T-helper 2 cell treated with Interferon-gamma antibody and Interleukin-4, amounts not matched to agents 100 ng/mL and 5 ng/mL, for 36 hours (primary cell): ENCODE data around the gene TMEM212. TPM values are rescaled to one million over a fixed set of nuclear protein-coding genes. Genes with fewer than 3 reads are reported as not detected.
"Not testable (repeated sequence)": the region's sequence is repeated elsewhere in the genome, so short reads cannot be mapped to it uniquely, and the experiment has no call there.

Experiments used
- intact Hi-C: fragments of 100-400 bp; cut with micrococcal nuclease; formaldehyde crosslinking; loops from one replicate; pipeline ENCODE4 v1.15.1; 2023
- total RNA-seq: library from RNA; stranded (reverse); gene quantifications from 2 replicates; pipeline ENCODE4 v1.2.3, GENCODE V29; 2022

TMEM212 gene
- total RNA-seq, 1 donor from 2014 or later = not detected

DNA sequence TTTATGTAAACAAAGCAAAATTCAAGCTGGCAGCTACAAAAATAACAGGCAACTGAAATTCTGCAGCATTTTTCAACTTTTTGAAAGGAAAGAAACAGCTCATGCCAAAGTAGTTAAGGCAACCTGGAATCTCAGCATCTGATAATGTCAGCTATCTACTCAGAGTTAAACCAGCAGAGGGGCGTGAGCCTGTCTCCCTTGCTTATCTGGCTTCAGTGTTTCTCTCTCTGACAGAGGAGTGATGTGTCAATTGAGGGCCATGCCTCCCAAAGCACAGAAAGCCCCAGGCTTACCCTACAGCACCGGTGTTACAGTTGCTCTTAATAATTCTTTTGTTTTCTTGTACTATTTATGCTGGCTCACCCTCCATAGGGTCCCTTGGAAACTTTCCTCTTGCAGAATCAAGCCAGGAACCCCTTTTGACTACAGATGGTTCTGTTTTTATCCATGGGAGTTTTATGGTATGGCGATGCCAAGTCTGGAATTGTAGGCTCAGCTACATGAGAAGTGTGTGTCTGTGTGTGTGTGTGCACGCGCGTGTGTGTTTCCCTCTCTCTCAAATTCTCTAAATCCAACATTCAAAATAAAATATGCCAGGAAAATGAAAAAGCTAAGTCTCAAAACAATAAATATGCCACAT lies 7.3 kb downstream of the TMEM212 start:
- intact Hi-C loops = no loop called here

DNA sequence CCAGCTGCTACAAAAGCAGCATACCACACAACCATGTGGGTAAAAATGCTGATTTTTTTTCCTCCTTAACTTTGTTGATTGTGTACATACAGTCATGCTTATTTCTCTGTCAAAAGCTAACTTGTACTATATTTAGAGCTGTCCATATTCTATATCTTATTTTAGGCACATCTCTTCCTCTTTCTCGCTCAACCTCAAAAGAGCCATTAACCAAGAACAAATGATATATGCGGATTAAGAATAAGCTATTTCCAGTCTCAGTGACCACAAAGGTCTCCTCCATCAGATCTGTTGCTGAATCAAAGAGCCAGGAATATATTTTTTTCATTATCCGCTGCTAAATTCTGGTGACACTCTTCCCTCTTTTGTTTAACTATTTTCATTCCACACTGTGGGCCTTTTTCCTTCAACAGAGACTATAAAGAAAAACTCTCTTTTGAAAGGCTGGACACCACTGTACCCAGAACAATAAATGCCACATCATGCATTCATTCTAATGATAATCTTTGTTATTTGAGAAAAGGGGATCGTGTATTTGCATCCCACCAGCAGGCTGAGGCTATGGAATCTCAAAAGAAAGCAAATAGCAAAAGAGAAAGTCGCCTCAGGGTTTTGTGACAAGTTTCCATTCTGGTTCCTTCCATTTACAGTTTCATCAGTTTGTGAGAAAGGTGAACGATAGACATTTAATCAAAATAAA lies 8.0 kb downstream of the TMEM212 start:
- intact Hi-C loops = no loop called here

DNA sequence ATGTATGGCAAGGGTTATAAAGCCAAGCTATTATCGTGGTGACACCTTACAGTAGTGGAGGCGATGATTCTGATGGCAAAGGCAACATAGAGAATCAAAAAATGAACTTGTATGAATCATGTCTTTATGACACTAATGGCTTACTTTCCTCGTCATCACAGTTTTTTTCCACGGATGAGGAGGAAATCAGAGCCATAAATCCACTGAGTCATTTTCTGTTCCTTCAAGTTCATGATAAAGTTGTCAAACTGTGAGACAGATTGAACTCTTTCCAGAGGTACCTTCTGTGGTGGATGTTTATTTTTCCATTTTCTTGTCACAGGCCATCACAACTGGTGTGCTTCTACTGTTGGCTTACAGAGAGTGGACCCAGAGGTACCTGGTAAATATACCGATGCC lies 8.5 kb downstream of the TMEM212 start:
- intact Hi-C loops = no loop called here

DNA sequence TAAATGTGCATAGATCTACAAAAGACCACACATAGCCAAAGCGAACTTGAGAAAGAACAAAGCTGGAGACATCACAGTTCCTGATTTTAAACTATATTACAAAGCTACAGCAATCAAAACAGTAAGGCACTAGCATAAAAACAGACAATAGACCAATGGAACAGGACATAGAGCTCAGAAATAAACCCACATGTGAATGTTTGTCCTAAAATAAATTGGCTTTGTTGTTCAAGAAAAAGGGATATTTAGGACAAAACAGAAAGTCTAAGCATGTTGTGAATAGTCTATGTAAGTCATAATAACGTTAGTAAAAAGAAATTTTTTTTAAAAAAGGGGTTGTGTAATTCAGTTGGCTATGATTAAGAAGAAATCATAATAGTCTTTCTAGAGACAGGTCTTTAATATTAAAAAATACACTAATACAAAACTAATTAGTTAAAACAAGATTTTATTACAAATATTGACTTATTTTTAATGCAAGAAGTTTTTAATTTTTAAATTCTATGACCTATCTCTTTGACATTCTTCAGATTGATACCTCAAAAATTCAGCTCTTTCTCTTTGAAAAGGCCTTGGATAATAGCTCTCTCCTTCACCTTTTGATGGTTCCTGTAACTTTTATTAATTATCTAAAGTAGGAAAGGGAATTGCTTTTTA lies 11.6 kb downstream of the TMEM212 start:
- intact Hi-C loops = no loop called here

DNA sequence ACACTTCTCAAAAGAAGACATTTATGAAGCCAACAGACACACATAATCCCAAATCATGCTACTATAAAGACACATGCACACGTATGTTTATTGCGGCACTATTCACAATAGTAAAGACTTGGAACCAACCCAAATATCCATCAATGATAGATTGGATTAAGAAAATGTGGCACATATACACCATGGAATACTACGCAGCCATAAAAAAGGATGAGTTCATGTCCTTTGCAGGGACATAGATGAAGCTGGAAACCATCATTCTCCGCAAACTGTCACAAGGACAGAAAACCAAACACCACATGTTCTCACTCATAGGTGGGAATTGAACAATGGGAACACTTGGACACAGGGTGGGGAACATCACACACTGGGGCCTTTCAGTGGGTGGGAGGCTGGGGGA lies 15.6 kb downstream of the TMEM212 start:
- intact Hi-C loops = not testable (repeated sequence)

DNA sequence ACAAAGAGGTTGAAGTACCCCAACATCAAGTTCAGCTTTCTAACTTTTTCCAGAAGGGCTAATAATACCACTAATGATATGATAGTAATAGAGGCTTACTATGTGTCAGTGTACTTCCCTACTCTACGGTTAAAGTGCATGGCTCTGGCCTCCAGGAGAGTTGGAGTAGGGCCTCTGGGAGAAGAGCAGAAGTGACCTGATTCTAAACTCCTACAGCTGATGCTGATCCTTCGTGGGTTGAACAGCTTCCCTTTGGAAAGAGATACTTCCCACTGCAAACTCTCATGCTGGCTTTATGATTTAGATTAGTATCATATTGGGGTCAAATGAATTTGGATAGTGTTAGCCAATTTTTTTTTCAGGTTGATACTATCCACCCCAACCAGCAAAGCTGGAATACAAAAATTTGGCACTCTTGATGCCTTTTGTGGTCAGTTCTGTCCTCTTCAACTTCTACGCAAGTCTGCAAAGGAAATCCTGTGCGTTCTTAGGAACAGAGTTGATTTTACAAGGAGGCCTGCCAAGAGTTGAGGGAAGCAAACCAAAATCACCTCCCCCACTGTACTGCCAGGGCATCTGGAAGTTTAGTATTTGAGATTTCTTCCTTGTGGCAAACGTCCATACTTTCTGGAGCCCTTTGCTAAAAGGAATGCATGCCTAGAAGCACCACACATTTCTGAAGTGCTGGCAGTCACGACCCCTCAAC lies 17.8 kb downstream of the TMEM212 start:
- intact Hi-C loops = no loop called here

DNA sequence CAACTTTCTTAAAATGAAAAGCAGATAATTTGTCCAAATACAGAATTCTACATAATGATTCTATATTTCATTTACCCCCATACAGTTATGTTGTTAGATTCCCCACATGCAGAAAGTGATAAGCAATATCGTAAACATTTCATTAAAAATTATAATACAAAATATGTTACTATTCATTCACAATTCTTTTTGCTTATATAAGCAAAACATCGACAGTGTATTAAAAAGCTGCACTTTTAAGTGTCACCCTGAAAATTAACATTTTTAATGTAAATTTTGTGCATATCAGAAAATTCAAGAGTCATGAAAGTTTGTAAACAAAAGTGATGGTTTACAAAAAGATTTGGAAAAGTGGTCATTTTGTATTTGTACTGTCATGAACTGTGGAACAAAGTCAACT lies 19.2 kb downstream of the TMEM212 start:
- intact Hi-C loops = no loop called here

DNA sequence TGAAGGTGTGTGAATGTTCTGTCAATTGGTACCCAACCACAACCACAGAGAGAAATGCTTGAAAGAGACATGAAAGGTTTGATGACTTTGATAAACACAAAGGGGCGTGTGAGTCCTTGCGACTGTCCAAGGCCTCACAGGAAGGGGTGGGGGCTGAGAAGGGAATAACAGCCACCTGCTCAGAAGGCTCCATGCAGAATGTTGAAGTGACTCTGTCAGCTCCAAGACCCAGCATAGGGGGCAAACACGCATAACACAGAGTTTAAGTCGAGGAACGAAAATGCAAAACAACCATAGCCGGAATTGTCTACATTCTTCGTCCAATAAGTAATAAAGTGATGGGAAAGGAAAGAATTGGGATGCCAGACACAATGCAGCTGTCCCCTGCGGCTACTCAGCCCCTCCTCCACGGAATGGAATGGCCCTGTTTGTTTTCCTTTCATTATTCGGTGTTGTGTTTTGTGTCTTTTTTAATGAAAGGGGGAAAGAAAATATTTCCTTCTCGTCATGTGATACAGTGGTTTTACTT lies 19.9 kb downstream of the TMEM212 start:
- intact Hi-C loops = no loop called here

DNA sequence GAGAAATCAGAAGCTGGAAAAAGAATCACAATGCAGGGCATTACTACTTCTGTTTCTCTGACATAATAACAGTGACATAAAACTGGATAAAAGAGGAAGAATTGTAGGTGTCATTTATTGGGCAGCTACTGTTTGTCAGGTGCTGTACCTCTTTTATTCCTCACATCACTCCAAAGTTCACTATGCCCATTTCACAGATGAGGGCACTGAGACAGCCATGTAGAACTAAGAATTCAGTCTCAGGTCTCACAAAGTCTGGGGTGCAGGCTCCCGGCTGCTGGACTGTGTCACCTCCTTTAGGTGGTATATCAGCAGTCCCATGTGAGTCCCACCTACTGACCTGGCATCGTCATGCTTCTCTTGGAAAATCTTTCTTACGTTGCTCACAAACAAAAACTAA lies 20.8 kb downstream of the TMEM212 start:
- intact Hi-C loops = no loop called here

DNA sequence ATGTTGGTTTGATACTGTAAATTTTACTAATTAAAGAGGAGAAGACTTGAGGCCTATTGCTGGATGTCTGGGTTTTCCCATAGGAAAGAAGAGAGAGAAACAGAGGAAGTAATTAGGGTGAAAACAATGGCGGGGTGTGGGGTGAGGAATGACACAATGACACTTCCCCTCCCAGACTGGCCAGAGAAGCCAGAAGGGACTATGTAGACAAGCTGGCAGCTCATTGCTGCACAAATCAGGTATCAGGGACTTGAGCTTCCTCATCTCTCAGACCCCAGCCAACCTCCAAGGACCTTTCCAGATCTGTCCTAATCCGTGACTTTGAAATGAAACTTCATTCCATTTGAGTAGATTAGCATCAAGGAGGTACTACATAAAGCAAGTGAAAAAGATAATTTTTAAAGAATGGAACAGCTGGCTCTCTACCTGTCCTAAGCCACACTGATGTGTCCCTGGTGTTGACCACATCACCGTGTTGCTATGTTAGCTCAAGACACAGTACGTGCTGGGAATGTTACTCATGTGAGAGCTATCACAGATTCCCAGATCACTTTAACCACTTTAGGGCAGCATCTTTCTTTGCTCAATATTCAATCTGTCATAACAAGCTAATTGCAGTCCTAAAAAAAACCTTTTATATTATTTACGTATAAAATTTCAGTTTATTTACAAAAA lies 22.2 kb downstream of the TMEM212 start:
- intact Hi-C loops = no loop called here

DNA sequence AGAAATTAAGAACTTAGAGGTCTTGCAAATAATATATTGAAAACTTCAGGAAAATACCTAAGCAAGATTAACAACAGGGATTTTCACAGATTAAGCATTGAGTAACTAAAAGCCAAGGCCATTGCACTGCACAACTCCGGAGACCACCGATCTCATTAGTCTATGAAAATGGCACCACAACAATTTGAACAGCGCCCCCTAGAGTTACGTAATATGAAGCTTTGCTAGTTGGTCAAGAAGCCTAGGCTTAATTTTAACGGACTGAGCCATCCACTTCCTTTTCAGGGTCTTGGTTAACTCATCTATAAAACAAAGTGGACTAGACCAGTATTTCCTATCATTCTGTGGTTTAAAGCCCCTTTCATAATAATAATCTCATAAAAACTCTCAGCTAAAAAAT lies 24.8 kb downstream of the TMEM212 start:
- intact Hi-C loops = no loop called here

DNA sequence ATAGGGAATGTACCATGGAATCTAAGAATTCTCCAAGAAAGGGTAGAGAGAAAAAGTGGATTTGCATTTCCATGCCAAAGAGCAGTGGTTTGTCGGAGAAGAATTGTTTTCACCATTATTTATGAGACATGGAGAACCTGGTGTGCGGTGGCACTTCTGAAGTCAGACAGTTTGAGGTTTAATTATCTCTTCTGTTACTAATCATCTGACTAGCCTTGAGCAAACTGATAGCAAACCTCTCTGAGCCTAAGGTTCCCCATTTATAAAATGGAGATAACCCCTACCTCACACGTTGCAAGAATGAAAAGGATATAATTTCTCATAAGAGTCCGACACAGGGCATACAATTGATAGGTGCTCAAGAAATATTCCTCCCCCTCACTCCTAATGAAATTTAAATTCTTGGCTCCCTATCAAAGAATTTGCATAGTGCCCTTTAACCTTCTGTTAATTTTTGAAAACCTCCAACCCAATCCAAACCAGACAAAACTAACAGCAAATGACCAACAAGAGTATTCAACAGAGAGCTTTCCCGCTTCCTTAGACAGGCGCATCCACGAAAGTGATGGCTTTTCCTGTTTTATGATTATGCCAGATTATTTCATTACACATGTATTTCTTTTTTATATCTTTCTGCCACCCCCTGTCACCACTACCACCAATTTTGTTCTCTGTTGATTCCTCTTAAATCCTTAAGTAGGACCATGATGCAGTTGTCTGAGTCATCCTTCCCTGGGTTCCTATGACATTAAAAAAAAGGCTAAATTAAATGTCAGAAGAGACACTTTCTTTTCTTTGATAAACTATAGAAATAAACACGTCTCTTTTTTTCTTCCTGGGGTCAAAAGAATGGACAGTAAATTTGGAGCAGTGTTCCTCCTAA lies 28.5 kb downstream of the TMEM212 start:
- intact Hi-C loops = no loop called here

DNA sequence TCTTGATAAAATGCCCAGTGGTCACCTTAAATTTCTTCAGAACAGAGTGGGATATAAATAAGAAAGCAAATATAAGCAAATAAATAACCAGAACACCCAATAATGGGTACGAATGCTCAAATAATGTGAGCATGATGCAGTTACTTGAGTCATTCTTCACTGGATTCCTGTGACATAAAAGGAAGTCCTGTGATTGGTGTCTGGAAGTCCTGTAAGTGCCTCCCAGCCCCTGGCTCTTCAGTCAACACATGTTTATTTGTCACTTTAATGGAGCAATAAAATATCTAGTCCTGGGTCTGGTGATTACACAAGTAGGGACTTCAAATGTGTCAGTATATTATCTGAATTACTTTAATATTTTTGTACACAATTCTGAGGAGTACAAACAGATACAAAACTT lies 30.4 kb downstream of the TMEM212 start:
- intact Hi-C loops = no loop called here

DNA sequence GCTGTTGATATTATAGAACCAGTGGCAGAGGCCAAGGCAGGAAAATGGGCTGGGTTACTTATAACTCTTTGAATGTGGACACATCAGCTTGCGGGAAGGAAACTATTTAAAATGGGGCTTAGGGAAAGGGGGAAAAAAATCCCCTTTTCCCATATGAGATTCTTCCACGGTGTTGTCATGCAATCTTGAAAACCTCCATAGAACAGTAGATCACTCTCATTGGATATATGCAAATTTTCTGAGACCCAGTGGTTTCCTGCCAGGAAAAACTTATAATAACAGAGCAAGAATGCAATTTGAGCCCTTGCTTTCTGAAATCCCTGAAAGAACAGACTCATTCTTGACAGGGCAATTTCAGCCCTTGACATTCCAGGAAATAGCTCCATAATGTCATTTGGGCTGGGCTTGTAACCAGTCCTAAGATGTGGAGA lies 31.1 kb downstream of the TMEM212 start:
- intact Hi-C loops = no loop called here

DNA sequence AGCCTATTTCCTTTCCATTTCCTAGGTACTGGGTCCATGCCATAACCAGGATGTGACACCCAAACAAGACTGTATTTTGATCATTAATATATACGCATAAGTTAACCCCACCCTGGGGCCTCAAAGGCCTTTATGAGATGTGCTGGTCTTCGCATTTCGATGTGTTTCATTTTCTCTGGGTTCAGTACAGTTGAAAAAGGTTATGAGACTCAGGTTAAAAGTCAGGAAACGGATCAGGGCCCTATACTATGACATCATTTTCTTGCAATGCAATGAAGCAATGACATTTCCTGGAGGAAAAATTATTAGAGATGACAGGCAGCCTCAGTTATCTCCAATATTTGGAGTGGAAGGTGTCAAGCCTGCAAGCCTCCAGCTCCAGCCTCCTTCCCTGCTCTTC lies 31.7 kb downstream of the TMEM212 start:
- intact Hi-C loops = no loop called here

DNA sequence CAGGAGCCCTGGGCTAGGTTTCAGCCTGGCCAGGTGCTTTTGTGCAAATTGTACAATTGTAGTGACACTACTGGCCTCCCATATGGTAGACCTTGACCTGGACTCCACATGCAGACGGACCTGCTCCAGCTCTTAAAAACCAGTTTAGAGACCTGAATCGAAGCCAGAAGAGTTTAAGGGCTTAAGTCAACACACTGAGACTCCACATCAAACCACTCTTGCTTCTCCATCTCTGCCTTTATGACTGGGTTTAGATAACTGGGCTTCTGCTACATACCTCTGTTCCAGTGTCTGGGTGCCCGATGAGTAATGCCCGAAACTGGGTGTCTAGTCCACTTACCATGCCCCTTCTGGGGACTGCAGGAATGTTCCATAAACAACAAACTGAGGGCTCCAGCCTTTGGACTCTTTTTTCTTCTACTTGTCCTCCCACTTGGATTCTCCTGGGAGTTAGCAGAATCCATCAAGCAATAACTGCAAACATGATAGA lies 32.8 kb downstream of the TMEM212 start:
- intact Hi-C loops = no loop called here

DNA sequence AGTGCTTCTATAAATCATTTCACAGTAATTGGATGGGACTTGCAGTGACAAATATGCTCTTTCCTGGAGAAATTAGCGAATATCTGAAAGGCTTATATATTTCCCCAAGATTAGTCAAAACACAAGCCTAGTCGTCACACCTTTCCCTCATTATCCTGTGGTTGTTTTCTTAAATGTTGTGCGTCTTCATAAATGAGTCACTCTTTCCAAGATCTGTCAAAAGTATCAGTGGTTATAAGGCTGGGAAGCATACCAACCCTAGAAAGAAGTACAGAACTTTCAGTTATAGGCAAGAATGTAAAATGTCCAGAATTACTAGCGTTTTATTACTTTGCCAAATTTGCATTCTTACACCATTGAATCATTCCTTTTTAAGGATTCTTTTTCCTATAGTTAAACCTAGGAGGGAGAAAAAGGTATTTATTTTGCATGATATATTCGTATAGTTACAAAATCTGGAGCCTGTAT lies 33.6 kb downstream of the TMEM212 start:
- intact Hi-C loops = no loop called here

DNA sequence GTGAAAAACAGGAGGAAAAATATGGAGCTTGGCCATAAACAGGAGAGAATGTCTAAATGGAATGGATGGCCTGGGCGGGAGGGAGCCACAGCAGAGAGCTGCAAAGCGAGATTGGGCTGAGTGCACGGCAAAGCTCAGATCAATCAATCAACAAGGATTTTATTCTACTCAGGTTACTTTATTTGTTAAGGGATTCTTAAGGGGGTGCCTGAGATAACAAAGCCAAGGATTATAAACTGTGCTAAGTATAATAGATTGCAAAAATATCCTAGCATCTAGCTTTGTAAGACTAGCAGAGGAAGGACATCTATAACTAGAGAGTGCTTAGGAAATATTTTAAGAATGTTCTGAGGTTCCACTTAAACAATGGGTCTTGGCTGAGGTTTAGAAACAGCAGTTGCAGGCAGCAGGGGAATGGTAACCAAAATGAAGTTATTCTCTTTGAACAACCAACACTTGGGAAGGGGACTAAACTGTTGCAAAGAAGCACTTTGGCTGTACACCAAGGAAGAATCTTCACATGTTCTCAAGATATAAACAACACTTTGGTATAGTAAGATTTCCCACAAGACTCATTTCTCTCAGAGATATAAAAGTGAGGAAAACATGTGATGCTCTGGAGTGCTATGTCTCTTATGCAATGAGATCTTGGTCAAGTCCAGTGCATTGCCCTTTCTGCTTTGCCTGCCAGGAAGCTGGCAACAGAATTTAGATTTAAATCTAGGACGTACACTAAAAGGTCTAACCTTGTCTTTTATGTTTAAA lies 35.5 kb downstream of the TMEM212 start:
- intact Hi-C loops = no loop called here

DNA sequence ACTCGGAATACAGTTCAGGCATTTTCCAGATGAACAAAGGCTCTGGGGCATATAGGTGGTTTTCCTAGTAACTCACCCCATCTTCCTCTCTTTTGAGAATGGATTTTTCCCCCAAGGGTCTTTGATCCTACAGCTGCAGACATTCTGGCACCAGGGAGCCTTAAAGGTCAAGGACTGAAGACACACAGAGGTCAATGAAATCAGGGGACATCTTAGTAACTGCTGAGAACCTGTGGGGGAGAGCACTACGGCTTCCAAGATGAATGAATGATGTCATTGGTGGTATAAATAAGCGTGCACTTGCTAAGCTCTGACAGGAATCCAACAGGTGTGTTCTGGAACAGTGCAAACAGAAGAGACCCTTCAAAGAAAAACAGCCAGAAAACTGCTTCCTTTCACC lies 36.3 kb downstream of the TMEM212 start:
- intact Hi-C loops = no loop called here
